GM12801 (cell line): ENCODE measurements around the gene FOXJ3.

Experiments
- TF ChIP-seq, protein P1 (sequence below): IDR thresholded peaks from one replicate; pipeline ENCODE4 v1.5.1; 2011; ENCODE audit warnings: control low read depth; ENCODE audit not compliant: insufficient read length; ENCODE audit errors: extremely low read depth

Gene FOXJ3

DNA sequence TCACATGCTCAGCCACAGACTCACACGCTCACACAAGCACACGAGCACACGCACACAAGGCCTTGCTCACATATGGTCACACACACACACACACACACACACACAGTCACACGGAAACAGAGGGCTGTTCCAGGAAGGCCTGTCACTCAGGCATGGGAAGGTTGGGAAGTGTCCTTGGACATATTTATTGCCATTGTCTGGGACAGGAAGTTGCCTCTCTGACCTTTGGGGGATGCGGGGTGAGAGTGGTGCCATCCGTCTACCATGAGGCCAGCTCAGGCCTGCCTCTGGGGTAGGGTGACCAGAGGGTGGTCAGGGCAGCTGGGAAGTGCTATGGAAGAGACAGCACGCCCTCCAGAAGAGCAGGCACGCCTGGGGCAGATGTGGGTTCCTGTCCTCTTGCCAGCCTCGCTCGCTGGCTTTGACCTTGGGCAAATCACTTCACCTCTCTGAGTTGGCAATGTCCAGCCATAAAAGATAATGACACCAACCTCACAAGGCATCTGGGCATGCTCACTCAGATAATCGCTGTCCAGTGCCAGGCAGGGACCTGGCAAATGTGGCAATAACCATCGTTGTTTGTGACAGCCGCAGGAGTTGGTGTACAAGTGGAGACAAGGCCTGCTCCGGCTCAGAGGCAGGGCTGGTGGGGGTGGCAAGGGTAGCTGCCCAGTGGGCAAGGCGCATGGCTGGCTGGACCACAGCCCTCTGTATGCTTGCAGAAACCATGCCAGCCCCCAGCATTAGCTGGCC lies 162.5 kb downstream of the FOXJ3 start:
- TF ChIP-seq, protein P1, sequence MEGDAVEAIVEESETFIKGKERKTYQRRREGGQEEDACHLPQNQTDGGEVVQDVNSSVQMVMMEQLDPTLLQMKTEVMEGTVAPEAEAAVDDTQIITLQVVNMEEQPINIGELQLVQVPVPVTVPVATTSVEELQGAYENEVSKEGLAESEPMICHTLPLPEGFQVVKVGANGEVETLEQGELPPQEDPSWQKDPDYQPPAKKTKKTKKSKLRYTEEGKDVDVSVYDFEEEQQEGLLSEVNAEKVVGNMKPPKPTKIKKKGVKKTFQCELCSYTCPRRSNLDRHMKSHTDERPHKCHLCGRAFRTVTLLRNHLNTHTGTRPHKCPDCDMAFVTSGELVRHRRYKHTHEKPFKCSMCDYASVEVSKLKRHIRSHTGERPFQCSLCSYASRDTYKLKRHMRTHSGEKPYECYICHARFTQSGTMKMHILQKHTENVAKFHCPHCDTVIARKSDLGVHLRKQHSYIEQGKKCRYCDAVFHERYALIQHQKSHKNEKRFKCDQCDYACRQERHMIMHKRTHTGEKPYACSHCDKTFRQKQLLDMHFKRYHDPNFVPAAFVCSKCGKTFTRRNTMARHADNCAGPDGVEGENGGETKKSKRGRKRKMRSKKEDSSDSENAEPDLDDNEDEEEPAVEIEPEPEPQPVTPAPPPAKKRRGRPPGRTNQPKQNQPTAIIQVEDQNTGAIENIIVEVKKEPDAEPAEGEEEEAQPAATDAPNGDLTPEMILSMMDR, result no peak

DNA sequence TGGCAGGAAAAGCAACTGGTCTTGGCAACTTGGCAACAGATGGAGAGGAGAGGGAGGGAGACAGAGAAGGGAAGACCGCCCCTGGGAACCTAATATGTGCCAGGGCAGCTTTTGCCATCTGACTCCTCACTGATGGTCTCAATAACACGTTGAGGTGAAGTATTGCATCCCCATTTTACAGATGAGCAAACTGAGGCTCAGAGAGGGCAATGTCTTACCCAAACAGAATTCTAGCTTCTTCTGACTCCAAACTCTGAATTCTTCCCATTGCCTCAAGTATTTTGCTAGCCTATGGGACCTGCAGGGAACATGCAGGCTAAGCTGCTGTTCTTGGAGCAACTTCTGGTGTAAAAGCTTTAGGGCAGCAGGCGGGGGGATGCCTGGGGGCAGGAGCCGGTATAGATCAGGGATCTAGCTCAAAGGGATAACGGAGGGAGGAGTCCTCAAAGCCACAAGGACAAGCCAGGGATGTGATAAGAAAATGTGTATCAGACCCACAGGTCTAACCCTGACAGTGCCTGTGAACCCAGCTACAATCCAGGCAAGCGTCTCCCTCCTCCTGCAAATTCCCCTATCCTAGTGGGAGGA lies 163.3 kb downstream of the FOXJ3 start:
- TF ChIP-seq, protein P1, result no peak

DNA sequence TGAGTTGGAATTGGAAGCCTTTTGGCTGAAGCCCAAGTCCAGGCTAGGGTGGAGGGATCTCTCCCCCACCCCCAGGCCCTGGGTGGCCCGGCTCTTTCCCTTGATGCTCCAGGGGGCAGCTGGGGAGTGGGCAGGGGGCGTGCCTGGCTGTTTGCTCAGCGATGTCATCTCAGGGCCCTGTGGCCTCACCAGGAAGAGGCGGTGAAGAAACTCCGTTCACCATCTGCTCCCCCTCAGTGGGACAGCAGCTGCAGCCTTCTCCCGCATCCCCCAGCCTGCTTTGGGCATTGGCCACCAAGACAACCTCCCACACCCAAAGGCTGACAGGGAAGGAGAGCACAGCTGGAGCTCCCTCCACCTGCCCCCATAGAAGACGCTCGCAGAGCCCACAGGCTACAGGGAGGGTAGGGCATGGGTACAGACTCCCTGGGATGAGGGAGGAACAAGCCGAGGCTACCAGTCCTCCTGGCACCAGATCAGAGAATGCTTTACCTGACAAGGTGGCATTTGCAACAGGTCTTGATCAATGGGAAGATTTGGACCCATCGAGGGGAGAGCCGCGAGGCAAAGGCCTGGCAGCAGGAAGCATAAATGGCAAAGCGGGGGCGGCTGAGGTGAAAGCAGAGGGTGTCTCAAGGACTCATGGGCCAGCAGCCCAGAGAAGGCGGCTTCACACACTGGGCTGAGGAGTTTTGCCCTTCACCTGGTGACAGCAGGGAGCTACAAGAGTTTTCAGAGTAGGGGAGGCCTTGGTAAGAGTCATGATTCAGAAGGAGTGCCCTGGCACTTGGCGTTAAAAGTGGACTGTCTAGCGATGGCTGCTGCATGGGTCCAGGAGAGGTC lies 164.0 kb downstream of the FOXJ3 start:
- TF ChIP-seq, protein P1, result no peak

DNA sequence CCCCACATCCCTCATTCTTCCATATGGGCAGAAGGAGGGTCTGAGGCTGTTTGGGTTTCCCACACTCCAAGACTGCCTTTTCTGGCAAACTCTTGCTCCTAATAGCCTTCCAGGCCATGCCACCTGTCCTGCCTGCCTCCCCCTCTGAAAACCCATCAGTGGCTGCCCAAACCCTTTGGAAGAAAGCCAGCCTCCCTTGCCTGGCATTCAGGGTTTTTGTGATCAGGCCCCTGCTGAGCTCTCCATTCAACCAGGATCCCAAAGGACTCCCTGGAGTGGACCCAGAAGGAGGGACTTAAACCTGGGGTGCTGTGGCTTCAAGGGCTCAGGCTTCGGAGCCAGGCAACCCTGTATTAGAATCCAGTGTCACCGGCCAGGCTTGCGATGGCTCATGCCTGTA lies 166.3 kb downstream of the FOXJ3 start:
- TF ChIP-seq, protein P1, result no peak

DNA sequence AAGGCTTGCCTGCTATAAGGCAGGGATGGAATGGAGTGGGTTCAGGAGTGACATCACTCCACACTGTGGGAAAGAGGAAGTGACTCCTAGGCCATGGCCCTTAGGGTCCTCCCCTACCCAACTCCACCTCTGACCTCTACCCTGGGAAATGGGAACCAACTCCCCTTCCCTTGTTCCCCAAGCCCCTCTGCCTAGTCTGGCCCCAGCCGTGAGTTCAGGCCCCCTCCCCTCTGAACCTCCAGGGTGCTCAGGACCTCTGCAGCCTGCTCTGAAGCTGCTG lies 166.7 kb downstream of the FOXJ3 start:
- TF ChIP-seq, protein P1, result no peak

DNA sequence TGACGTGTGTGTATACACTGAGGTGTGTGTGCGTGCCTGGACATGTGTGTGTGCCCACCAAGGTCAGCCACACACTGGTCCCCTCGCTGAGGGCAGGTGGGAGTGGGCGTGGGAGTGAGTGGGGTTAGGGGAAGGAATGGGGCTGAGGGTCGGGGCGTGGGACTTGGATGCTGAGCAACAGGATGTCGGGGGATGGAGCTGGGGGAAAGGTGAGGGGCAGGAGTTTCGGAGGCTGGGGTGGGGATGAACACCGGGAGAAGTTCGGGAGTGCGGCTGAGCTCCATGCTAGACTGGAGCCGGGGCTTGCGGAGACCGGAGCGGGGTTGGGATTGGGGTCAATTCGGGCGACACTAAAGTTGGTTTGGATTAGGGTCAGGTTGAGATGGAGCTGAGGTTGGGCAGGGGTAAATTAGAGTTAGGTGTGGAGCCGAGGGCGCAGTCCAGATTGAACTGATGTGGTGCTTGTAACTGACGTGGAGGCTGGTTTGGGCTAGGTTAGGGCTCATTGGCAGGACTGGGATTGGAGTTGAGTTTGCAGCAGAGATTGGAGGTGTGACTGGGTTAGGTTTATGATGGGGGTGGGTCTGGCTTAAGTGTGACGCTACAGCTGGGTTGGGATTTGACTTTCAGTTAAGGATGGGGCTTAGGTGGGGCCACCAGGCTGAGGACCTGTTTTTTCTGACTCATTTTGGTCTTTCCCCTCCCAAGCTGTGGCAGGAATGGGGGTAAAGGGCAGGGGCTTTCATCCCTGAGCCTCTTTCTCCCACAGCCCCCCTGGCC lies 167.2 kb downstream of the FOXJ3 start:
- TF ChIP-seq, protein P1, result no peak

DNA sequence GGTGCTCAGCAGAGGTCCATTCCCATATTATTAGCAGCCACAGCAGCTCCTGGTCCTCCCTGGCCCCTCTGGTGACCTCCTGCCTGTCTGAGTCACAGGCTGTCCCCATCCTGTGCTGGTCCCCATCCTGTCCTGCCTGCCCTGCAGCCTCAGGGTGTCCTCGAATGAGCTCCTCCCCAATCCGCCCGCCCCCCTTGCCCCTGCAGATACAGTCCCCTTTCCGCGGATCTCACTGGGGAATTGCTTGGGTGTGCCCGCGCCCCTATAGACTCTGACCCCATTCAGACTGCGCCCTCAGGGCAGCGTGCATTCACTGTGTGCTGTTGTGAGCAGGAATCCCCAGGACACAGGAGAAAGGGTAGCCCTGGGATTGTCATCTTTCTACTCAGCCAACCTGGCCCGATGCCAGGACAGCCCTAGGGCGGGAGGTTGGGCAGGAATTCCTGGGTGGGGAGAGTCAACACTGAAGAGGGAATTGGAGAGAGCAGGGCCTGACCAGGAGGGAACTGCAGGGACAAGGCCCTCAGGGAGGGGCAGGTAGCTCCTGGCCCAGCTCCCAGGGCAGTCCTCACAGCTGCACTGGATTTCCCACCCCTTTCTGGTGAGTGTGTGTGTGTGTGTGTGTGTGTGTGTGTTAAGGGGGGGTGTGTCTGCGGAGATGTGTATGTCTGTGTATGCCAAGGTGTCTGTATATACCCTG lies 169.4 kb downstream of the FOXJ3 start:
- TF ChIP-seq, protein P1, result no peak
